ENCODE results near the gene ABHD2. TPM values are rescaled to one million over a fixed set of nuclear protein-coding genes. Genes with fewer than 3 reads are reported as not detected.
"Not testable (repeated sequence)": the region's sequence is repeated elsewhere in the genome, so short reads cannot be mapped to it uniquely, and the experiment has no call there.

ABHD2 gene
- total and polyA plus RNA-seq, 12 donors: 5.6 to 316 (median 135) TPM

GRCh38 chr15:89227425-89227824, 139.2 kb downstream of the ABHD2 start:
- Histone ChIP-seq H3K27ac (no peak overlapping the region), H3K4me1 (replicated peaks in 1 of 2) (no peaks in the 10 kb centered on the region), H3K36me3 (replicated peaks in 1 of 2) (no peaks in the 10 kb centered on the region), H3K4me3 (no peak overlapping the region), H3K27me3 (no peaks in the 10 kb centered on the region), H3K9me3 (replicated peaks in 1 of 3) (no peaks in the 10 kb centered on the region)
- no peak for TF ChIP-seq CTCF (IDR thresholded peaks at IDR 0.05)
- TF ChIP-seq POLR2A (IDR thresholded peaks at IDR 0.05): no peak
- WGBS, 4 donors: 85 to 89% (median 87%) methylated on average over 6 to 7 of the region's 7 CpGs
- no peak for DNase-seq
- intact Hi-C loops (cut with DNase I): no loop called here

- intact Hi-C loops (cut with DNase I): no loop called here
- H3K27ac ChIP-seq: no peak overlapping the region
- H3K36me3 ChIP-seq (replicated peaks in 1 of 2): no peaks in the 10 kb centered on the region
- no peak for DNase-seq
- TF ChIP-seq POLR2A (IDR thresholded peaks at IDR 0.05) (no peak), CTCF (IDR thresholded peaks at IDR 0.05) (no peak)
- H3K4me3 ChIP-seq: no peak overlapping the region
- no peaks in the 10 kb centered on the region for H3K4me1 ChIP-seq (replicated peaks in 1 of 2)
- H3K9me3 ChIP-seq (replicated peaks in 1 of 3): no peaks in the 10 kb centered on the region
- no peaks in the 10 kb centered on the region for H3K27me3 ChIP-seq
- 50 to 63% (median 56%) methylated on average over 5 of the region's 5 CpGs for WGBS, 4 donors
Measured at GRCh38 chr15:89230277-89230676, 142.0 kb downstream of the ABHD2 start.

GRCh38 chr15:89231832-89232231, 143.6 kb downstream of the ABHD2 start:
- DNase-seq: no peak
- TF ChIP-seq CTCF (IDR thresholded peaks at IDR 0.05): no peak
- no peak for TF ChIP-seq POLR2A (IDR thresholded peaks at IDR 0.05)

GRCh38 chr15:89239883-89240810, 151.9 kb downstream of the ABHD2 start:
- peaks cover 5 to 15% of the 10 kb centered on the region in 2 donors for H3K4me1 ChIP-seq (replicated peaks in 1 of 2)
- not testable (repeated sequence) for H3K9me3 ChIP-seq (replicated peaks in 1 of 3); DNase-seq; H3K4me3 ChIP-seq; H3K27me3 ChIP-seq; H3K36me3 ChIP-seq (replicated peaks in 1 of 2); H3K27ac ChIP-seq
- intact Hi-C loops (cut with DNase I): loop anchor here in 1 of 2 donors (10.0 kb wide), 1 partner anchor 95 kb away; the partner anchor contains the start of gene POLG
- 88 to 93% (median 89%) methylated on average over 11 to 12 of the region's 12 CpGs for WGBS, 4 donors

More at GRCh38 chr15:89231832-89232231, 143.6 kb downstream of the ABHD2 start:
- H3K36me3 ChIP-seq (replicated peaks in 1 of 2): no peaks in the 10 kb centered on the region
- no peak overlapping the region for H3K27ac ChIP-seq
- no peaks in the 10 kb centered on the region for H3K4me1 ChIP-seq (replicated peaks in 1 of 2)
- intact Hi-C loops (cut with DNase I): no loop called here
- no peaks in the 10 kb centered on the region for H3K27me3 ChIP-seq
- no peaks in the 10 kb centered on the region for H3K9me3 ChIP-seq (replicated peaks in 1 of 3)
- H3K4me3 ChIP-seq: no peak overlapping the region

Data from adrenal gland (tissue), 12 donors.